Stimulated activated naive CD4-positive, alpha-beta T cell treated with Interleukin-2 at 50 U/mL for 16 hours (primary cell): ENCODE results near the gene IGF2BP1.
"Not testable (repeated sequence)": the region's sequence is repeated elsewhere in the genome, so short reads cannot be mapped to it uniquely, and the experiment has no call there.

Experiments
- DNase-seq: peaks from one replicate; lab custom pipeline; 2025; lab: John Stamatoyannopoulos, UW

IGF2BP1 gene

DNA sequence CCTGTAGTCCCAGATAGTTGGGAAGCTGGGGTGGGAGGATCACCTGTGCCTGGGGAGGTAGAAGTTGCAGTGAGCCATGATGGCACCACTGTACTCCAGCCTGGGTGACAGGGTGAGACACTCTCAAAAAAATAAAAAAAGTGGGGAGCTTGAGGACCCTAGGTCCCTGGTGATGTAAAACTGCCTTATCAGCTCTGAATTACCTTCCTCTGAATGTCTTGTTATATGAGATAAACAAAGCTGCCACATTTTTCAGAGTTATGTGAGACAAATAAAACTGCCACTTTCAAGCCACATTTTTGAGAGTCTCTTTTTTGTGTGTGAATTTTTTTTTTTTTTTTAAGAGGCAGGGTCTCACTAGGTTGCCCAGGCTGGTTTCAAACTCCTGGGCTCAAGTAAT, 103.4 kb downstream of the IGF2BP1 start:
- DNase-seq: no peak

DNA sequence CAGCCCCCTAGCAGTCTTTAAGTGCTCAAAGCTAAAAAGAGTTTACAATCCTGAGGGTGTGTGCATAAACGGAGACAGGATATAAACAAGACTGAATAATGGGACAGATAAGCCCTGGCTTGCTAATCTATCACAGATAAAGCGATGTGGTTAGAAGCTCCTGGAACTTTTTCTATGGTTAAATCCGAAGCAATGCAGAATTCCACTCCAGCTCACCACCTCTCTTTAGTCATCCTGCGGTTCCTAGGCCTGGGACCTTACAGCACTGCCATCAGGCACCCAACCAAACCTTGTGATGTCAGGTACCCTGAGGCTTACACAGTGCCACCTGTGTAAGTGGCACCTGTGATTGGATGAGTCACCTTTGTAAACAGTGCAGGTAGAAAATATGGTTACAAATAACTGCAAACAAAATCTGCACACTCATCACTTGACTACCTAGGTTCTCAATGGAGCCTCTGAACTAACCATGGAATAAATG, 103.9 kb downstream of the IGF2BP1 start:
- DNase-seq: no peak

DNA sequence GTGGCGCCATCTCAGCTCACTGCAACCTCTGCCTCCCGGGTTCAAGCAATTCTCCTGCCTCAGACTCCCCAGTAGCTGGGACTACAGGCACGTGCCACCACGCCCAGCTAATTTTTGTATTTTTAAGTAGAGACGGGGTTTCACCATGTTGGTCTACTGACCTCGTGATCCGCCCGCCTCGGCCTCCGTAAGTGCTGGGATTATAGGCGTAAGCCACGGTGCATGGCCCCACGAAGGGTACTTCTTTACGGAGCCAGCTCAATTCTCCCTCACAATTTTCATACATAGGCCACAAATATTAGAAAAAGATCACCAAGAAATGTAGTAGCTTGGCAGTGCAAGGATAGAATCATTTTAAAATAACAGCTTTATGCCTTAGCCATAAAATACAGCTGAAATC, 106.2 kb downstream of the IGF2BP1 start:
- not testable (repeated sequence) for DNase-seq

DNA sequence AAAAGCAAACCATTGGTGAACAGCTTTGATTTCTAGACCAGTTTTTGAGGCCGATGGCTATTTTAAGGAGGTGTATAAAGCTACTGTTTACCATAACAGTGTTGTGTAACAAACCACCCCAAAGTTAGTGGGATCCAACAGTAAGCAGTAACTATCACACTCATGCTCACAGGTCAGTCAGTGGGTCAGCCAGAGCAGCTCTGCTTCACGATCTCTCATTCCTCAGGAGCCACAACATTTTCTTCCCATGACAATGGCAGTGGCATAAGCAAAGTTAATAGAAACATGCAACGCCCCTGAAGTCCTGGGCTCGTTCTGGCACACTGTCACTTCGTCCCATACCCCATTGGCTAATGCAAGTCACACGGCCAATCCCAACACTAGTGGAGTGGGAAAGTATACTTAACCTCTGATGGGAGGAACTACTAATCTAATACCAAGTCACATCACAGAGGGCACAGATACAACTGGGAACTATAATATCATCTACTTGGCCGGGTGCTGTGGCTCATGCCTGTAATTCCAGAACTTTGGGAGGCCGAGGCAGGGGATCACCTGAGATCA, 107.4 kb downstream of the IGF2BP1 start:
- no peak for DNase-seq
